ENCODE measurements around the gene TSPAN6.

The TSPAN6 gene

DNA sequence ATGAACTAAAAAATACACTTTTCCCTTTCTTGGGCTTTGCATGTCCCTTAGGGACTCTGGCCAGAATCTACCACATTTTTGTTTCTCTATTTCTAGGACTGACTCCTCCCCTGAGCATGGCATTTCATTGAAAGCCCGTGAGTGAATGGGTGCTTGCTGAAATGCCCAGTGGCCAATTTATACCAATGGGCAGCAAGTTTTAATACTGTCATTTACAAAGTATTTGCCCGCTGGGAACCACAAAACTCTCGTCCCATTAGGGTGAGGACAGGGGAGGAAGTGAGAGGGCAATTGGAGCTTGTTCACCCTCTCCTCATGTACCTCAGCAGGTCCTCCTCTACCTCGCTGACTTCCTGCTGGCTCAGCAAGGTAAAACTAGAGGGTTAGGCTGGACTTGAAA, 8.5 kb upstream of the TSPAN6 start:
- H3K9ac ChIP-seq (ENCODE audit: low read length) = no peak overlapping the region
- no peaks in the 10 kb centered on the region for H3K9me3 ChIP-seq (ENCODE audit: control insufficient read depth, low read depth, low read length)
- no peak overlapping the region for H3K4me3 ChIP-seq (ENCODE audit: low read length)
- peaks cover 28% of the 10 kb centered on the region for H3K4me1 ChIP-seq (ENCODE audit: control insufficient read depth, low read depth, low read length)
- no peaks in the 10 kb centered on the region for H3K27me3 ChIP-seq (ENCODE audit: control insufficient read depth, insufficient read depth, low read length)
- H3K27ac ChIP-seq (ENCODE audit: low read length) = no peak overlapping the region
- H3K36me3 ChIP-seq (ENCODE audit: control insufficient read depth, low read depth, low read length) = no peaks in the 10 kb centered on the region

DNA sequence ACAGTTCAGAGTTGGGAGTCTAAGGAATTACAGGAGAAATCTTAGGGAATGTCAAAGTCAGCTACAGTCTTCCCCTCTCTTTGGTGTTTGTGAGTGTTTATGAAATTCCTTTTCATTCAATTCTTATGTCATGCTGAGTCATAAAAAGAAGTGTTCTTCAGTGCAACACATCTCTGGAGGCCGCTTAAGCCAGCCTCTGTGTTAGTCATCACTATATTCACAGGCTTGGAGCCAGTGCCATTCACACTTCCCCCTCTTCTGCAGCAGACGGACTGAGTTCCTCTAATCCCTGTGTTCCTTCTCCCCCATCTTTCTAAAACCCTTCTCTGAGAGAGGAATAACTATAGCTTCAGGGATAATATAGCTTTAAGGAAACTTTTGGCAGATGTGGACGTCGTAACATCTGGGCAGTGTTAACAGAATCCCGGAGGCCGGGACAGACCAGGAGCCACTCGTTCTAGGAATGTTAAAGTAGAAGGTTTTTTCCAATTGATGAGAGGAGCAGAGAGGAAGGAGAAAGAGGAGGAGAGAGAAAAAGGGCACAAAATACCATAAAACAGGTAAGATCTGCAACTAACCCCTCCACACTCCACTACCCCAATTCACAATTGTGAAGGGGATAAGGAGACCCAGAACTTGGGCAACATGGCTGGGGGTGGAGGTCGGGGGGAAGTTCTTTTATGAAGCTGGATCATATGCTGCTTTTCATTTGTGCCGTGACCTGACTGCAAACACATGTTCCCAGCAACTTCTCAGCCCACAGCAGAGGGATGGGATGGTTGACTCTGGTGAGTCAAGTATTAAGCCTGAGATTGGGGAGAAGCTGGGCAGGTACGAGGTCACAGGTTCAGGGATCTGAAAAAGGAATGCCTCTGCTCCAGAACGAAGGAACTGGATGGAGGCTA, 7.6 kb upstream of the TSPAN6 start, which contains the start of gene SRPX2:
TSS of gene SRPX2 (plus strand) at position 244 of the 905 bp plus-strand sequence. CDS start 2,124 bp downstream, outside the sequence.
- Histone ChIP-seq H3K4me1 (ENCODE audit: control insufficient read depth, low read depth, low read length) (peaks cover 19% of the 10 kb centered on the region), H3K4me3 (ENCODE audit: low read length) (no peak within 1 kb of the TSS), H3K36me3 (ENCODE audit: control insufficient read depth, low read depth, low read length) (no peaks in the 10 kb centered on the region), H3K9ac (ENCODE audit: low read length) (no peak within 1 kb of the TSS), H3K27ac (ENCODE audit: low read length) (no peak within 1 kb of the TSS), H3K9me3 (ENCODE audit: control insufficient read depth, low read depth, low read length) (no peaks in the 10 kb centered on the region), H3K27me3 (ENCODE audit: control insufficient read depth, insufficient read depth, low read length) (no peaks in the 10 kb centered on the region)

DNA sequence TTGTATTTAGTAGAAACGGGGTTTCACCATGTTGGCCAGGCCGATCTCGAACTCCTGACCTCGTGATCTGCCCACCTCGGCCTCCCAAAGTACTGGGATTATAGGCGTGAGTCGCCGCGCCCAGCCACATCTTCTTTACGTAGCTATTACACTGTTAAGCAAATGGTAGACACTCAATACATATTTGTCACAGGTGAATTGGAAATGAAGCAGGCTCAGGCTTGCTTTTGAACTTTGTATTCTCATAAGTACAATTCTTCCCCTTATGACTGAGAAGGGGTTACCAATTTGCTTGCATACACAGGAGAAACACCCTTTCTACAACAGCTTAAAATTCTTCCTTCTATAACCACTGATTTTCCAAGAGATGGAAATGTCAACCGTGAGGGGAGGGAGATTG, 6.6 kb upstream of the TSPAN6 start:
- Histone ChIP-seq H3K4me3 (ENCODE audit: low read length) (no peak overlapping the region), H3K27ac (ENCODE audit: low read length) (no peak overlapping the region), H3K4me1 (ENCODE audit: control insufficient read depth, low read depth, low read length) (peaks cover 9% of the 10 kb centered on the region), H3K9me3 (ENCODE audit: control insufficient read depth, low read depth, low read length) (no peaks in the 10 kb centered on the region), H3K9ac (ENCODE audit: low read length) (no peak overlapping the region), H3K36me3 (ENCODE audit: control insufficient read depth, low read depth, low read length) (no peaks in the 10 kb centered on the region), H3K27me3 (ENCODE audit: control insufficient read depth, insufficient read depth, low read length) (no peaks in the 10 kb centered on the region)

DNA sequence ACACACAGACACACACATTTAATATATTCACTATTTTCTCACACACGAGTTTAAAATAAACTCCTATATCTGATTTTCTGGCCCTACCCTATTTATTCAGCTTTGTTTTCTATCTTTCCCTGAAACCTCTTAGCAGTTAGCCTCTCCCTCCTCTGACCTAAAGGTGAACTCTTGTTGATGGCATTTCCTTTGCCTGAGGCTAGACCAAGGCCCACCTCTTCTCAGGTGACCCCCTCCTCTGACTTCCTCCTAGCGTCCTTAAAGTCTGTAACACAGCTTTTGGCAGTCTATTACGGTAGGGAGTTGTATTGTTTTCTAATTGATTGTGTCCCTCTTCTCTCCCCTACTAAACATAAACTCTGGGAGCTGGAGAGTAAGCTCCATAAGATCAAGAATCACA, 5.7 kb upstream of the TSPAN6 start:
- Histone ChIP-seq H3K36me3 (ENCODE audit: control insufficient read depth, low read depth, low read length) (no peaks in the 10 kb centered on the region), H3K9me3 (ENCODE audit: control insufficient read depth, low read depth, low read length) (no peaks in the 10 kb centered on the region), H3K4me1 (ENCODE audit: control insufficient read depth, low read depth, low read length) (peaks cover 10% of the 10 kb centered on the region), H3K9ac (ENCODE audit: low read length) (no peak overlapping the region), H3K27ac (ENCODE audit: low read length) (no peak overlapping the region), H3K4me3 (ENCODE audit: low read length) (no peak overlapping the region), H3K27me3 (ENCODE audit: control insufficient read depth, insufficient read depth, low read length) (no peaks in the 10 kb centered on the region)

DNA sequence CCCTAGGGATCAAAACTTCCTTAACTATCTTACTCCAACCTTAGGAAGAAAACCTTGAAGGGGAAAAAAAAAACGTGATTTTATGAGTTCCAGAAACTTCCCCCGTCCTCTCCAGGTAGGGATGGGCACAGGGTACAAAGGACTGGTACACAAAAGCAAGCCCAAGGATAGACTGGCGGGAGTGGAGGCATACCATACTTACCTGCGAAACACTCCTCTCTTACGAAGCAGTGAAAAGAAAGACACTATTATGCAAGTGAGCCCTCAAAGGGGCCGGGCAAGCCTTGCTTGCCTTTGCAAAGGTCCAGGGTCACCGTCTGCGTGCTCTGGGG, 651 bp downstream of the TSPAN6 start:
- H3K9me3 ChIP-seq (ENCODE audit: control insufficient read depth, low read depth, low read length) = no peaks in the 10 kb centered on the region
- peaks cover 38% of the 10 kb centered on the region for H3K36me3 ChIP-seq (ENCODE audit: control insufficient read depth, low read depth, low read length)
- peaks cover 17% of the 10 kb centered on the region for H3K4me1 ChIP-seq (ENCODE audit: control insufficient read depth, low read depth, low read length)
- peak overlapping the region; percentile 58 for H3K27ac ChIP-seq (ENCODE audit: low read length)
- peak overlapping the region; percentile 85 for H3K9ac ChIP-seq (ENCODE audit: low read length)
- H3K27me3 ChIP-seq (ENCODE audit: control insufficient read depth, insufficient read depth, low read length) = no peaks in the 10 kb centered on the region
- peak overlapping the region; percentile 66 for H3K4me3 ChIP-seq (ENCODE audit: low read length)

DNA sequence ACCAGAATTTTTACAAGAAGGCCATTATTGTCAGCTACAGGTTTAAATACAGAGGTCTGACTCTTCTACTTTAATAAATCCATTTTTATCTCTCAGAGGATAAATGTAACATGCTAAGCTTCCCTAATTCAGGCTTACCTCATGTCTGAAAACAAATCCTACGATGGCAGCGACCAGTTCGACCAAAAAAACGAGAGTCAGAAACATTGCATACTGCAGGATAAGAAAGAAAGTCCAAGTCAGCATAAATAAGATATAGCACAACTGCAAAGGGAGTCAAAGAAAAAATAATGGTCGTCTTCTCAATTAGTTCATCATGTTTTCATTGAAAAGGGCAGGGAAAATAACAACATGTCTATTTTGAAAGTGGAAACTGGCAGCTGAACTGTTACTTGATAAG, 1.6 kb downstream of the TSPAN6 start:
- peak overlapping the region; percentile 66 for H3K4me3 ChIP-seq (ENCODE audit: low read length)
- no peaks in the 10 kb centered on the region for H3K9me3 ChIP-seq (ENCODE audit: control insufficient read depth, low read depth, low read length)
- H3K4me1 ChIP-seq (ENCODE audit: control insufficient read depth, low read depth, low read length) = peaks cover 17% of the 10 kb centered on the region
- no peak overlapping the region for H3K27ac ChIP-seq (ENCODE audit: low read length)
- peak overlapping the region; percentile 85 for H3K9ac ChIP-seq (ENCODE audit: low read length)
- H3K36me3 ChIP-seq (ENCODE audit: control insufficient read depth, low read depth, low read length) = peaks cover 47% of the 10 kb centered on the region
- H3K27me3 ChIP-seq (ENCODE audit: control insufficient read depth, insufficient read depth, low read length) = no peaks in the 10 kb centered on the region

DNA sequence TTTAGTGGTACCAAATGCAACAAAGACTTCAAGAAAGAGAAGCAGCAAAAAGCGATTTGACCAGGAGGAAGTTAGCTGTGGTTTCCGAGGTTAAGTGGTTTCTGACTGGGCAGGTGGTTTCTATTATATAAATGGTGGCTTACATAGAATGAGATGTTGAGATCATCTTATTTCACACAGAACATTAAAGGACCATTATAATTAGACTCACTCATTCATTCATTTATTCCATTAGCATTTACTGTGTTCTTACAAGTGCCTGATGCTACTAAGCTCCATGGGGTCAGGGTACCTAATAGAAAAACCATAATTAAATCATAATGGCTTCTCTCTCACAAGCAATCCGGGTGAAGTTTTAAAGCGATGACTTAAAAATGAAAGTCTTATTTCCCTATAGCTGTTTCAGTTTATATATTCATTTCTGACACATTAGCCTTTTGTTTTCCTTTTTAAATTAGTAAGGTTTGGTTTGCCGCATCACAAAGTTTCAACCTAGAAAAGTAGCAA, 10.6 kb downstream of the TSPAN6 start:
- H3K36me3 ChIP-seq (ENCODE audit: control insufficient read depth, low read depth, low read length) = peaks cover 36% of the 10 kb centered on the region
- no peaks in the 10 kb centered on the region for H3K27me3 ChIP-seq (ENCODE audit: control insufficient read depth, insufficient read depth, low read length)
- H3K27ac ChIP-seq (ENCODE audit: low read length) = no peak overlapping the region
- no peaks in the 10 kb centered on the region for H3K4me1 ChIP-seq (ENCODE audit: control insufficient read depth, low read depth, low read length)
- H3K4me3 ChIP-seq (ENCODE audit: low read length) = no peak overlapping the region
- no peaks in the 10 kb centered on the region for H3K9me3 ChIP-seq (ENCODE audit: control insufficient read depth, low read depth, low read length)
- no peak overlapping the region for H3K9ac ChIP-seq (ENCODE audit: low read length)

DNA sequence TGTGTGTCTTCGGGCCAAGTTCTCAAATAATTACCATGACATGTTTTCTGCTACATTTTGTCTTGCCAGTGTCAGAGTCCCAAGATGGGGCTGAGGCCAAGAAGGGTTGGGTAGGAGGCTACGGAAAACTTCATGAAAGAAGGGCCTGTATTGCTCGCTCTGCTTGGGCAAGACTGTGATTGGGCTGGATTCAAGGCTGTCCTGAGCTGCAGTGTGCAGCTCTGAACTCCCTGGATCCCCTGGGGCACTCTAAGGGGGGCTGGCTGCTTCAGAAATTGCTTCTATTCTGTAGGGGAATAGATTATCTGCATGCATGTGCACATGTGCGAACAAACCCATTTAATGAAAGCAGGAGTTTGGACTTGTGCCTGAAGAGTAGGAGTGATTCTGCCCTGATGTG, 13.6 kb downstream of the TSPAN6 start:
- Histone ChIP-seq H3K9me3 (ENCODE audit: control insufficient read depth, low read depth, low read length) (no peaks in the 10 kb centered on the region), H3K27ac (ENCODE audit: low read length) (no peak overlapping the region), H3K4me1 (ENCODE audit: control insufficient read depth, low read depth, low read length) (no peaks in the 10 kb centered on the region), H3K27me3 (ENCODE audit: control insufficient read depth, insufficient read depth, low read length) (no peaks in the 10 kb centered on the region), H3K36me3 (ENCODE audit: control insufficient read depth, low read depth, low read length) (peaks cover 7% of the 10 kb centered on the region), H3K4me3 (ENCODE audit: low read length) (no peak overlapping the region), H3K9ac (ENCODE audit: low read length) (no peak overlapping the region)

DNA sequence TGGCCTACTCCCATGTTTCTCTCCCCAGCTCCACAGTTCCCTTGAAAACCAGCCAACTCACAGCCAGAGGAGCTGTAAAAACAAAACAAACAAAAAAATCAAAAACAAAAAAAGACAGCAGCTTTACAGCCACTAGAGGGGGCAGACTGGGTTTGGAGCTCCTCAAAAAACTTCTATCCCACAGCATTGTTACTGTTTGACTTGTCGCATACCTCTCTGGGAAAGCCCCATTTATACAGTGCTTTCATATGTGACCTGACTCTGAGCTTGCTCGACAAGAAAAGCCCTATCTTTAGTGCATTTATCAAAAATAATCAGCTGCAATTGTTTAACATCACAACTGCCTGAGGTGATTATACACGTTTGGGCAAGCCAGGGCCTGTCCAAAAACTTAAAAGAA, 21.6 kb downstream of the TSPAN6 start:
- Histone ChIP-seq H3K4me3 (ENCODE audit: low read length) (no peak overlapping the region), H3K27me3 (ENCODE audit: control insufficient read depth, insufficient read depth, low read length) (no peaks in the 10 kb centered on the region), H3K27ac (ENCODE audit: low read length) (no peak overlapping the region), H3K4me1 (ENCODE audit: control insufficient read depth, low read depth, low read length) (peaks cover 19% of the 10 kb centered on the region), H3K36me3 (ENCODE audit: control insufficient read depth, low read depth, low read length) (no peaks in the 10 kb centered on the region), H3K9me3 (ENCODE audit: control insufficient read depth, low read depth, low read length) (no peaks in the 10 kb centered on the region), H3K9ac (ENCODE audit: low read length) (no peak overlapping the region)

DNA sequence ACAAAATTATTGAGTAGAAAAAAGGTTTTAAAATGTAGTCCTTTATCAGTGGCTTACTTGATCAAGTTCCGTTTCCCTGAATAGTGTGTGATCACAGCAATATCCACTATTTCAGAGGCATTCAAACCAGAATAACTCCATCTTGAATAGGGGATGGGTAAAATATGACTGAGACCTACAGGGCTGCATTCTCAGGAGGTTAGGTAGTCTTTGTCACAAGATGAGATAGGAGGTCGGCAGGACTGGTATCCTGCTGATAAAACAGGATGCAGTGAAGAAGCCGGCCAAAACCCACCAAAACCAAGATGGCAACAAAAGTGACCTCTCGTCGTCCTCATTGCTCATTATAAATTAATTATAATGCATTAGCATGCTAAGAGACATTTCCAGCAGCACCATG, 24.7 kb downstream of the TSPAN6 start:
- no peaks in the 10 kb centered on the region for H3K27me3 ChIP-seq (ENCODE audit: control insufficient read depth, insufficient read depth, low read length)
- peaks cover 36% of the 10 kb centered on the region for H3K4me1 ChIP-seq (ENCODE audit: control insufficient read depth, low read depth, low read length)
- H3K36me3 ChIP-seq (ENCODE audit: control insufficient read depth, low read depth, low read length) = no peaks in the 10 kb centered on the region
- H3K27ac ChIP-seq (ENCODE audit: low read length) = no peak overlapping the region
- no peaks in the 10 kb centered on the region for H3K9me3 ChIP-seq (ENCODE audit: control insufficient read depth, low read depth, low read length)
- H3K9ac ChIP-seq (ENCODE audit: low read length) = no peak overlapping the region
- H3K4me3 ChIP-seq (ENCODE audit: low read length) = no peak overlapping the region

DNA sequence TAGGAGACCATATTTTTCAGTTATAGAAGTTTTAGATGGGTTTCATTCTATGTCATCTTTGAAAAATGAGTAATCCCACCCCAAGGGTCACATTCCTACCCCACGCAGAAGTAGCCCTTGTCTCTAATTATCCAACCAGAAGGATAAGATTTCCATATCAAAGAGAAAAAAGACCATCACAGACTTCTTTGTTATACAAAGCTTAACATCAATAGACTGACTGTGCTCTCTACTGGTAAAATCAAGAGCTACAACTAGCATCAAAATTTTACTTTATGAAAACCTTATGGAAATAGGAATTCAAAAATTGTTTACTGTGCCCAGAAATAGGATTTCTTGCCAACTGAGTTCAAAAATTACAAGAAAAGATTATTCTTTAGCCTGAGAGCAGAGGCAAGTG, 27.0 kb downstream of the TSPAN6 start:
- H3K4me3 ChIP-seq (ENCODE audit: low read length) = peak overlapping the region; percentile 42
- no peak overlapping the region for H3K9ac ChIP-seq (ENCODE audit: low read length)
- no peaks in the 10 kb centered on the region for H3K27me3 ChIP-seq (ENCODE audit: control insufficient read depth, insufficient read depth, low read length)
- H3K27ac ChIP-seq (ENCODE audit: low read length) = no peak overlapping the region
- H3K4me1 ChIP-seq (ENCODE audit: control insufficient read depth, low read depth, low read length) = peaks cover 32% of the 10 kb centered on the region
- no peaks in the 10 kb centered on the region for H3K9me3 ChIP-seq (ENCODE audit: control insufficient read depth, low read depth, low read length)
- no peaks in the 10 kb centered on the region for H3K36me3 ChIP-seq (ENCODE audit: control insufficient read depth, low read depth, low read length)

DNA sequence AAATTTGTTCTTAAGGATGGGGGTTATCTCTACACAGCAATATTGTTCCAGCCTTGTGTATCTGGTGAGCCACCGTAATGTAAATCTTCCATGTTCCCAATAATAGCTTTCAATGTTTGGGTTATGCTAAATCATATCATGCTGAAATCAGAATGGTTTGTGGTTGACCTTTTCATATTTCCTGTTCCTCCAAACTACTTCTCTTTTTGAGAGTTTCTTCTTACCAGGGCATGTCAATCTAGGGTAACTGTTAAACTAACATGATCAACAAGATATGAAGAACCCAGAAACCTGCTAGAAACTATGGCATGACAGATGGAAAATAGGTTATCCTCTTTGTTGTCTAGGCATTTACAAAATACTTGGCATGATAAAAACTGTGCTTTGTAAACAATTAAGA, 29.9 kb downstream of the TSPAN6 start:
- H3K4me1 ChIP-seq (ENCODE audit: control insufficient read depth, low read depth, low read length) = peaks cover 30% of the 10 kb centered on the region
- no peak overlapping the region for H3K4me3 ChIP-seq (ENCODE audit: low read length)
- no peak overlapping the region for H3K9ac ChIP-seq (ENCODE audit: low read length)
- no peaks in the 10 kb centered on the region for H3K36me3 ChIP-seq (ENCODE audit: control insufficient read depth, low read depth, low read length)
- no peaks in the 10 kb centered on the region for H3K27me3 ChIP-seq (ENCODE audit: control insufficient read depth, insufficient read depth, low read length)
- H3K27ac ChIP-seq (ENCODE audit: low read length) = no peak overlapping the region
- H3K9me3 ChIP-seq (ENCODE audit: control insufficient read depth, low read depth, low read length) = no peaks in the 10 kb centered on the region

Measured in iPS-18a (cell line).